Activated CD4-positive, alpha-beta T cell treated with anti-CD3 and anti-CD28 coated beads, Interleukin-2, amount 50 U/mL, for 24 hours (primary cell): ENCODE measurements around the gene CCDC146.
"Not testable (repeated sequence)": the region's sequence is repeated elsewhere in the genome, so short reads cannot be mapped to it uniquely, and the experiment has no call there.

Source experiments
- DNase-seq, 2 donors: peaks; one replicate each; pipeline ENCODE4 v3.0.0-alpha.2; 2020; ENCODE audit warnings: low read depth in 1 of 2, low spot score in 1 of 2

Gene CCDC146

GRCh38 chr7:77138668-77139067, 16.3 kb downstream of the CCDC146 start:
- DNase-seq: not testable (repeated sequence)

GRCh38 chr7:77140291-77140690, 17.9 kb downstream of the CCDC146 start:
- not testable (repeated sequence) for DNase-seq

GRCh38 chr7:77152232-77152631, 29.8 kb downstream of the CCDC146 start:
- not testable (repeated sequence) for DNase-seq

GRCh38 chr7:77154917-77155464, 32.6 kb downstream of the CCDC146 start:
- not testable (repeated sequence) for DNase-seq

GRCh38 chr7:77155601-77156377, 33.4 kb downstream of the CCDC146 start:
- DNase-seq: not testable (repeated sequence)

GRCh38 chr7:77157034-77157433, 34.6 kb downstream of the CCDC146 start:
- DNase-seq: not testable (repeated sequence)

- DNase-seq: peak in 1 of 2 donors; percentile 0
These were observed 35.0 kb downstream of the CCDC146 start for GRCh38 chr7:77157446-77157845.

- DNase-seq: not testable (repeated sequence)
These were observed 48.7 kb downstream of the CCDC146 start for GRCh38 chr7:77171073-77171472.

- DNase-seq: not testable (repeated sequence)
These were observed 50.2 kb downstream of the CCDC146 start for GRCh38 chr7:77172437-77173172.

GRCh38 chr7:77174418-77174817, 52.0 kb downstream of the CCDC146 start:
- DNase-seq: not testable (repeated sequence)

- not testable (repeated sequence) for DNase-seq
These were observed 52.9 kb downstream of the CCDC146 start for GRCh38 chr7:77175274-77175800.

GRCh38 chr7:77177321-77177904, 55.0 kb downstream of the CCDC146 start:
- DNase-seq: not testable (repeated sequence)

GRCh38 chr7:77178024-77178423, 55.6 kb downstream of the CCDC146 start:
- DNase-seq: not testable (repeated sequence)

GRCh38 chr7:77181015-77181595, 58.7 kb downstream of the CCDC146 start:
- DNase-seq: no peak

GRCh38 chr7:77181734-77182133, 59.3 kb downstream of the CCDC146 start:
- DNase-seq: no peak

- DNase-seq: no peak
These were observed 59.8 kb downstream of the CCDC146 start for GRCh38 chr7:77182261-77182660.

GRCh38 chr7:77184463-77184862, 62.0 kb downstream of the CCDC146 start:
- DNase-seq: no peak

GRCh38 chr7:77184990-77185389, 62.6 kb downstream of the CCDC146 start:
- DNase-seq: no peak

GRCh38 chr7:77185866-77186265, 63.5 kb downstream of the CCDC146 start:
- DNase-seq: no peak

- no peak for DNase-seq
These were observed 66.5 kb downstream of the CCDC146 start for GRCh38 chr7:77188731-77189437.
